Fibroblast of pulmonary artery (primary cell): ENCODE measurements around the gene DVL3.
A peak's percentile ranks its signal among the peaks of the same experiment; 100 is the strongest.
"Not testable (repeated sequence)": the region's sequence is repeated elsewhere in the genome, so short reads cannot be mapped to it uniquely, and the experiment has no call there.

Experiments used
- DNase-seq: peaks from one replicate; pipeline ENCODE4 v3.0.0-alpha.2; 2010; ENCODE audit warnings: low read depth
- H3K4me3 ChIP-seq: replicated peaks from 2 replicates; pipeline ENCODE4 v1.5.1; 2011; ENCODE audit warnings: low read depth, mild to moderate bottlenecking, control low read depth, low read length, moderate library complexity
- CTCF ChIP-seq: IDR thresholded peaks from 2 replicates; pipeline ENCODE4 v1.5.1; 2011; ENCODE audit warnings: mild to moderate bottlenecking, control low read depth, low read length, inconsistent platforms; ENCODE audit errors: missing control alignments

The DVL3 gene

GRCh38 chr3:184154885-184155643, at the start of gene DVL3:
Gene DVL3, plus strand, starts transcription at chr3:184155377. Its CDS starts 259 bp downstream, at chr3:184155636.
- no peak for TF ChIP-seq CTCF
- DNase-seq, result peak; percentile 60

GRCh38 chr3:184110316-184110725, 44.9 kb upstream of the DVL3 start:
- no peak overlapping the region for H3K4me3 ChIP-seq
- TF ChIP-seq CTCF, result no peak
- peak; percentile 24 for DNase-seq

More at GRCh38 chr3:184154885-184155643, at the start of gene DVL3:
- peak within 1 kb of the TSS; percentile 97 for H3K4me3 ChIP-seq

GRCh38 chr3:184116017-184116416, 39.2 kb upstream of the DVL3 start:
- DNase-seq, result no peak
- no peak overlapping the region for H3K4me3 ChIP-seq
- no peak for TF ChIP-seq CTCF

- no peak for TF ChIP-seq CTCF
- DNase-seq, result no peak
- H3K4me3 ChIP-seq, result no peak overlapping the region
Observed at GRCh38 chr3:184117636-184118035, 37.5 kb upstream of the DVL3 start.

GRCh38 chr3:184121031-184121430, 34.1 kb upstream of the DVL3 start:
- not testable (repeated sequence) for H3K4me3 ChIP-seq, DNase-seq

- no peak overlapping the region for H3K4me3 ChIP-seq
- TF ChIP-seq CTCF, result no peak
- peak; percentile 7 for DNase-seq
Observed at GRCh38 chr3:184126006-184126405, 29.2 kb upstream of the DVL3 start.

GRCh38 chr3:184129012-184129411, 26.2 kb upstream of the DVL3 start:
- peak; percentile 51 for TF ChIP-seq CTCF
- peak; percentile 59 for DNase-seq

More at GRCh38 chr3:184129012-184129411, 26.2 kb upstream of the DVL3 start:
- H3K4me3 ChIP-seq, result no peak overlapping the region
